ENCODE measurements around the gene ERVV-1.
"Not testable (repeated sequence)": the region's sequence is repeated elsewhere in the genome, so short reads cannot be mapped to it uniquely, and the experiment has no call there.

The ERVV-1 gene

DNA sequence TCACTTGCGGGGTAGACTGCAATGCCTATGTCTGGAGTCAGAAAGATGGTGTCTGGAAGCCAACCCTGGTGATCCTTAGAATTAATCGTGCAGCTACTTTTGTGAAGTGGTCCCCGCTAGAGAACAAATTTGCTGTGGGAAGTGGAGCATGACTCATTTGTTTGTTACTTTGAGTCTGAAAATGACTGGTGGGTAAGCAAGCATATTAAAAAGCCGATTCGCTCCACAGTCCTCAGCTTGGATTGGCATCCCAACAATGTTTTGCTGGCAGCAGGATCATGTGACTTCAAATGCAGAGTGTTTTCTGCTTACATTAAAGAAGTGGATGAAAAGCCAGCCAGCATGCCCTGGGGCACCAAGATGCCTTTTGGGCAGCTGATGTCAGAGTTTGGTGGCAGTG lies 9.5 kb upstream of the ERVV-1 start:
- no peak for DNase-seq
- Mint-ChIP-seq H3K4me3 (no peak overlapping the region), H3K27ac (no peak overlapping the region), H3K9me3 (peaks cover 0 to 4% of the 10 kb centered on the region in 2 donors), H3K4me1 (peaks cover 3 to 12% of the 10 kb centered on the region in 2 donors), H3K27me3 (peaks cover 5 to 10% of the 10 kb centered on the region in 2 donors), H3K36me3 (no peaks in the 10 kb centered on the region)
- no peak for ATAC-seq (replicated peaks)

DNA sequence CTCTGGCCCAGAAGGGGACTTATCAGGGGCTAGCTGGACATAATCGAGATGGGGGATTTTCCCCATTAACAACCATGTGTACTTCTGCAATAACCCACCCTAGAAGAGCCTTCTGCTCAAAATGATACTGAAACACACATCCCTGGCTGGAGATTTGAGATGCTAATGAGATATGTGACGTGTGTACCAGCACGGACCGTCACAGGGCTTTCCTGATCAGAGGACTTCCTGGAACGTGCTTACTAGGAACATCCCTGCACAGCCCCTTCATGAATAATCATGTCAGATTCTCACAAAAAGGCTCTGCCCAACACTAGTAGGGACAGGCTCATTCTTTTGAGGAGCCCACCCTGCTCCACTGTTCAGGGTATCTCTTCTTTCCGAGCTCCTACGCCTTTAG lies 6.5 kb upstream of the ERVV-1 start:
- no peak overlapping the region for H3K4me3 Mint-ChIP-seq
- ATAC-seq (replicated peaks), result peak in 1 of 2 donors; percentile 63
- no peak for DNase-seq
- no peak overlapping the region for H3K27ac Mint-ChIP-seq
- peaks cover 0 to 3% of the 10 kb centered on the region in 2 donors for H3K9me3 Mint-ChIP-seq
- peaks cover 8 to 12% of the 10 kb centered on the region in 2 donors for H3K27me3 Mint-ChIP-seq
- no peaks in the 10 kb centered on the region for H3K36me3 Mint-ChIP-seq
- peaks cover 3 to 12% of the 10 kb centered on the region in 2 donors for H3K4me1 Mint-ChIP-seq

- DNase-seq, result no peak
- ATAC-seq (replicated peaks), result peak in 1 of 2 donors; percentile 41
- peaks cover 0 to 3% of the 10 kb centered on the region in 2 donors for H3K9me3 Mint-ChIP-seq
- no peak overlapping the region for H3K27ac Mint-ChIP-seq
- H3K4me3 Mint-ChIP-seq, result peak overlapping the region in 1 of 2 donors; percentile 54
- peaks cover 8 to 12% of the 10 kb centered on the region in 2 donors for H3K27me3 Mint-ChIP-seq
- peaks cover 3 to 12% of the 10 kb centered on the region in 2 donors for H3K4me1 Mint-ChIP-seq
- H3K36me3 Mint-ChIP-seq, result no peaks in the 10 kb centered on the region
These were observed 6.1 kb upstream of the ERVV-1 start for GRCh38 chr19:53007606-53008005.

- peaks cover 3 to 12% of the 10 kb centered on the region in 2 donors for H3K4me1 Mint-ChIP-seq
- ATAC-seq (replicated peaks) (no peak), DNase-seq (no peak)
- H3K27me3 Mint-ChIP-seq, result peaks cover 8 to 12% of the 10 kb centered on the region in 2 donors
- H3K36me3 Mint-ChIP-seq, result no peaks in the 10 kb centered on the region
- H3K27ac Mint-ChIP-seq, result no peak overlapping the region
- H3K4me3 Mint-ChIP-seq, result no peak overlapping the region
- peaks cover 0 to 3% of the 10 kb centered on the region in 2 donors for H3K9me3 Mint-ChIP-seq
These were observed 5.5 kb upstream of the ERVV-1 start for GRCh38 chr19:53008061-53008778.

DNA sequence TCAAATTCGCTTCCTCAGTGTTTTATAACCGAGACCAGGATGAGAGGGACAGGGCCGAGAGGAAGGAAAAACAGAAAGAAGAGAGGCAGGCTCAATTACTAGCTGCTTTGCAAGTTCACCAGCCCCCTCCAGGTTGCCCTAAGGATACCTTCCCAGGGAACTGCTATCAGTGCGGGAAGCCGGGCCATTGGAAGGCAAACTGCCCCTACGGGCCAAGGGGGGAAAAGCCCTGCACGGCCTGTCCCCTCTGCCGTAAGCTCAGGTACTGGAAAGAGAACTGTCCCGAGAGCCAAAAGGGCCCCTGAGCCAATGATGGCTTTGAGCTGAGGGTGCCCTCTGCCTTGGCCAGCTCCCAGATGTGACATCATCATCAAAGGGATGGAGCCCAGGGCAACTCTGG lies 3.2 kb upstream of the ERVV-1 start:
- Mint-ChIP-seq H3K4me3 (no peak overlapping the region), H3K27me3 (peaks cover 12 to 14% of the 10 kb centered on the region in 2 donors), H3K4me1 (peaks cover 3 to 12% of the 10 kb centered on the region in 2 donors), H3K9me3 (peaks cover 0 to 5% of the 10 kb centered on the region in 2 donors), H3K27ac (no peak overlapping the region), H3K36me3 (no peaks in the 10 kb centered on the region)
- DNase-seq (no peak), ATAC-seq (replicated peaks) (no peak)

DNA sequence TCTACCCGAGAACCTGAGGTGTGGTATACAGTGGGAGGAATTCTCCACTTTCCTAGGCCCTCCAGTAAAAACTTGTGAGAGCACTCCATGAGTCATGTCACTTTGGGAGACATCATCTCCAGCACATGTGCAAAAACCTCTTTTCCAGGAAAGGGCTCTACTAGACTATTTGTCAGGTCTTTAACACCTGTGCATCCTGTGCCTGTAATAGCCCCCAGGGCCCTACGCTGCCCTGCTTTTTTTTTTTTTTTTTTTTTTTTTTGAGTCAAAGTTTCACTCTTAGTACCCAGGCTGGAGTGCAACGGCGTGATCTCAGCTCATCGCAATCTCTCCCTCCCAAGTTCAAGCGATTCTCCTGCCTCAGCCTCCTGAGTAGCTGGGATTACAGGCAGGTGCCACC lies 1.7 kb upstream of the ERVV-1 start:
- DNase-seq (no peak), ATAC-seq (replicated peaks) (no peak)
- Mint-ChIP-seq H3K9me3 (peaks cover 0 to 5% of the 10 kb centered on the region in 2 donors), H3K36me3 (no peaks in the 10 kb centered on the region), H3K27ac (no peak overlapping the region), H3K4me1 (peaks cover 3 to 12% of the 10 kb centered on the region in 2 donors), H3K4me3 (no peak overlapping the region), H3K27me3 (peaks cover 12 to 14% of the 10 kb centered on the region in 2 donors)

DNA sequence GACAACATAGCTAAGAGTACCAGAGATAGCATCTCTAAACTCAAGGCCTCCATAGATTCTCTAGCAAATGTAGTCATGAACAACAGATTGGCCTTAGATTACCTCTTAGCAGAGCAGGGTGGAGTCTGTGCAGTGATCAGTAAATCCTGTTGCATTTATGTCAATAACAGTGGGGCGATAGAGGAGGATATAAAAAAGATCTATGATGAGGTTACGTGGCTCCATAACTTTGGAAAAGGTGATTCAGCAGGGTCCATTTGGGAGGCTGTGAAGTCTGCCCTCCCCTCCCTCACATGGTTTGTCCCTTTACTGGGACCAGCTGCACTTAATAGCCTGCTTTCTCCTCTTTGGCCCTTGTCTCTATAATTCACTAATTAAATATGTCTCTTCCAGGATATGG lies 1.4 kb downstream of the ERVV-1 start:
- DNase-seq, result no peak
- no peak overlapping the region for H3K4me3 Mint-ChIP-seq
- no peaks in the 10 kb centered on the region for H3K4me1 Mint-ChIP-seq
- H3K27me3 Mint-ChIP-seq, result peaks cover 5 to 6% of the 10 kb centered on the region in 2 donors
- H3K36me3 Mint-ChIP-seq, result peaks cover 0 to under 1% of the 10 kb centered on the region in 2 donors
- no peak for ATAC-seq (replicated peaks)
- H3K27ac Mint-ChIP-seq, result no peak overlapping the region
- H3K9me3 Mint-ChIP-seq, result peaks cover 10 to 11% of the 10 kb centered on the region in 2 donors

- Mint-ChIP-seq H3K4me3 (no peak overlapping the region), H3K9me3 (peaks cover 15% of the 10 kb centered on the region in 2 donors), H3K36me3 (peaks cover 0 to 3% of the 10 kb centered on the region in 2 donors), H3K27me3 (peaks cover 3 to 6% of the 10 kb centered on the region in 2 donors), H3K4me1 (no peaks in the 10 kb centered on the region), H3K27ac (no peak overlapping the region)
- DNase-seq, result no peak
- no peak for ATAC-seq (replicated peaks)
These were observed 2.0 kb downstream of the ERVV-1 start for GRCh38 chr19:53015730-53016129.

- Mint-ChIP-seq H3K36me3 (peaks cover 0 to 3% of the 10 kb centered on the region in 2 donors), H3K27ac (no peak overlapping the region), H3K9me3 (peaks cover 19 to 23% of the 10 kb centered on the region in 2 donors), H3K27me3 (no peaks in the 10 kb centered on the region), H3K4me3 (no peak overlapping the region), H3K4me1 (no peaks in the 10 kb centered on the region)
- ATAC-seq (replicated peaks) (no peak), DNase-seq (no peak)
These were observed 6.0 kb downstream of the ERVV-1 start for GRCh38 chr19:53019684-53020083.

DNA sequence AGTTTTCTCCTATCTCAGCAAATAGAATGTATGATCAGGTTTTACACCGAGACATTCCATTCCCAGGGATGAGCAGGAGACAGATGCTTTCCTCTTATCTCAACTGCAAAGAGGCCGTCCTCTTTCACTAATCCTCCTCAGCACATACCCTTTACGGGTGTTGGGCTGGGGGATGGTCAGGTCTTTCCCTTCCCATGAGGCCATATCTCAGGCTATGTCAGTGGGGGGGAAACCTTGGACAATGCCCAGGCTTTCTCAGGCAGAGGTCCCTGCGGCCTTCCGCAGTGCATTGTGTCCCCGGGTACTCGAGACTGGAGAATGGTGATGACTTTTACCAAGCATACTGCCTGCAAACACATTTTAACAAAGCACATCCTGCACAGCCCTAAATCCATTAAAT lies 14.6 kb downstream of the ERVV-1 start:
- ATAC-seq (replicated peaks); H3K27me3 Mint-ChIP-seq; H3K4me3 Mint-ChIP-seq; H3K36me3 Mint-ChIP-seq; H3K27ac Mint-ChIP-seq; DNase-seq; H3K4me1 Mint-ChIP-seq: not testable (repeated sequence)
- H3K9me3 Mint-ChIP-seq, result peaks cover 10 to 11% of the 10 kb centered on the region in 2 donors

GRCh38 chr19:53034054-53034453 lies 20.3 kb downstream of the ERVV-1 start:
- no peak overlapping the region for H3K4me3 Mint-ChIP-seq
- DNase-seq (no peak), ATAC-seq (replicated peaks) (no peak)
- no peak overlapping the region for H3K27ac Mint-ChIP-seq
- peaks cover 4 to 10% of the 10 kb centered on the region in 2 donors for H3K4me1 Mint-ChIP-seq
- peaks cover 15 to 22% of the 10 kb centered on the region in 2 donors for H3K36me3 Mint-ChIP-seq
- peaks cover 26 to 27% of the 10 kb centered on the region in 2 donors for H3K27me3 Mint-ChIP-seq
- H3K9me3 Mint-ChIP-seq, result peaks cover 21 to 22% of the 10 kb centered on the region in 2 donors

- peaks cover 4 to 10% of the 10 kb centered on the region in 2 donors for H3K4me1 Mint-ChIP-seq
- DNase-seq, result no peak
- H3K36me3 Mint-ChIP-seq, result peaks cover 15 to 22% of the 10 kb centered on the region in 2 donors
- H3K9me3 Mint-ChIP-seq, result peaks cover 21 to 22% of the 10 kb centered on the region in 2 donors
- H3K4me3 Mint-ChIP-seq, result no peak overlapping the region
- no peak for ATAC-seq (replicated peaks)
- no peak overlapping the region for H3K27ac Mint-ChIP-seq
- peaks cover 26 to 31% of the 10 kb centered on the region in 2 donors for H3K27me3 Mint-ChIP-seq
These were observed 21.4 kb downstream of the ERVV-1 start for GRCh38 chr19:53034948-53035675.

DNA sequence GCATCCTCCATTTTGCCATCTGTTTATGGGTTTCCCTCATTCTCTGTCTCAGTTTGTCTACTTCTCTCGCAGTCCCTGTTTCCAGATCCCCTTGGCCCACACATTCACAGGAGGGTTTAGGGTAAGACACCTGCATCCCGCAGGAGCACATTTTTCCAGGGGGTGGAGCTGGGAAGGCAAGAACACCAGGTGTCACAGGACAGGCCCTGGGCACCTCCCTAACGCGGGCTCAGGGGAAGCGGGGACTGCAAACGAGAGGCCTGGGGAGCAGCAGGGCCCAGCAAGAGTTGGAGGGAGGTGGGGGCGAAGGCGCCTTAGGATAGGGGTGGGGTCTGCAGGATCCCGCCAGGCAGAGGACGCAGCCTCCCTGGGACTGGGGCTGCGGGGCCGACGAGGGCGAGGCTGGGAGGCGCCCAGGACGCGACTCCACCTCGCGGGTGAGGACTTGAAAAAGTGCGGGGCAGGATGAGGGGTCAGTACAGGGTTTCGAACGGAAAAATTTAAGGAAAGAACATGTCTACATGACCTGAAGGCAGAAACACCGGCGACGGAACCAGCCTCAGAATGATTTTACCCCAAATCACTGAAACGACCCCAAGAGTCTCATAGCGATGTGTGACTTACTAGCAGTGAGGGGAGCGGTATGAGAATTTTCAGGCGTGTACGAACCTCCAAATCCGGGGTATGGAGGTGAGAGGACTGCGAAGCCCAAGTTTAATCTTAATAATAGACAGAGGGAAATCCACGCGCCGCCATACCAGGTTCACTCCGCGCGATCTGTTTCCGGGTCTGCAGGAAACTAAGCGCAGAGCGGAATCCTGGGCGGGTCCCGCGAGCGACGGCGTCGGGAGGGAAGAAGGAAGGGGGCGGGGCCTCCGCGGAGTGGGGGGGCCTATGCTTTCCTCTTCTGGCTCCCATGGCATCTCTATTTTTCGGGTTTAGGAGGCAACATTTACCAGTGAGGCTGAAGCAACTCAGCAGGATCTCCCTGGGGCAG lies 23.7 kb downstream of the ERVV-1 start:
- H3K27me3 Mint-ChIP-seq, result peaks cover 26 to 40% of the 10 kb centered on the region in 2 donors
- peak; percentile 33 to 72 for ATAC-seq (replicated peaks)
- H3K4me3 Mint-ChIP-seq, result peak overlapping the region; percentile 65 to 71
- peaks cover 21 to 24% of the 10 kb centered on the region in 2 donors for H3K9me3 Mint-ChIP-seq
- no peak overlapping the region for H3K27ac Mint-ChIP-seq
- H3K4me1 Mint-ChIP-seq, result peaks cover 4 to 10% of the 10 kb centered on the region in 2 donors
- peaks cover 15 to 22% of the 10 kb centered on the region in 2 donors for H3K36me3 Mint-ChIP-seq
- no peak for DNase-seq

DNA sequence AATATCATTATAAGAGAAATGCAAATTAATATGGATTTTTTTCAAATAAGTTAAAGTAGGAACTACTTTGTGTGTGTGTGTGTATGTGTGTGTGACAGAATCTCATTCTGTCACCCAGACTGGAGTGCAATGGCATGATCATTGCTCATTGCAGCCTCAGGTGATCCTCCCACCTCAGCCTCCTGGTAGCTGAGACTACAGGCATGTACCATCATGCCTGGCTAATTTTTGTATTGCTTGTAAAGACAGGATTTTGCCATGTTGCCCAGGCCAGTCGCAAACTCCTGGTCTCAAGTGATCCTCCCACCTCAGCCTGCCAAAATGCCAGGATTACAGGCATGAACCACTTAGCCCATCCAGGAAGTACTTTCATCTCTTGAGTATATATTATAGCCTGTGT lies 27.6 kb downstream of the ERVV-1 start:
- no peak overlapping the region for H3K27ac Mint-ChIP-seq
- peaks cover 4 to 10% of the 10 kb centered on the region in 2 donors for H3K4me1 Mint-ChIP-seq
- no peak for DNase-seq
- peaks cover 18 to 21% of the 10 kb centered on the region in 2 donors for H3K9me3 Mint-ChIP-seq
- ATAC-seq (replicated peaks), result no peak
- peaks cover 12 to 19% of the 10 kb centered on the region in 2 donors for H3K36me3 Mint-ChIP-seq
- peaks cover 18 to 40% of the 10 kb centered on the region in 2 donors for H3K27me3 Mint-ChIP-seq
- H3K4me3 Mint-ChIP-seq, result no peak overlapping the region
